Liver (tissue), 2 donors: ENCODE measurements around the gene LVRN.

ENCODE experiments used
- FOXA2 ChIP-seq: IDR thresholded peaks from 2 replicates; pipeline ENCODE4 v1.6.1; 2016; ENCODE audit warnings: antibody characterized with exemption
- YY1 ChIP-seq: IDR thresholded peaks from 2 replicates; pipeline ENCODE4 v1.6.1; 2016; ENCODE audit warnings: antibody characterized with exemption, mild to moderate bottlenecking
- TF ChIP-seq, protein P1 (sequence below): fragments of 150-350 bp; IDR thresholded peaks from 2 replicates; pipeline ENCODE4 v1.5.1; 2017; ENCODE audit warnings: improper control_type of control experiment, low read depth, low read length; ENCODE audit not compliant: missing input control
- TF ChIP-seq, protein P2 (sequence below): IDR thresholded peaks from 2 replicates; pipeline ENCODE4 v1.6.1; 2016; ENCODE audit warnings: antibody characterized with exemption
- donor health status: healthy.

DNA sequence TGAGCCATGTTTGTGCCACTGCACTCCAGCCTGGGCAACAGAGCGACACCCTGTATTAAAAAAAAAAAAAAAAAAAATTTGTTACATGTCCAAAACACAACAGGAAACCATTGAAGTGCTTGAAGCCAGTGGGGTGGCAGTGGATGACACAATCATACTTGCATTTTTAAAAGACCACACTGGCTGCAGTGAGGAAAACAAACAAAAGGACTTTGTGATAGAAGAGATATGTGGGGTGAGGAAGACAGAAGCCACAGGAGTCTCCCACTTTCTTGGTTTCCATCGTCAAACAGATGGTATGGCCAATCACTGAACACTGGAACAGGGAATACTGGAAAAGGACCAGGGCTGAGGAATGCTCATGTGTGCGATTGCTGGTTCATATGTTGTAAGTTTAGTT lies 101.7 kb downstream of the LVRN start:
- TF ChIP-seq, protein P1, sequence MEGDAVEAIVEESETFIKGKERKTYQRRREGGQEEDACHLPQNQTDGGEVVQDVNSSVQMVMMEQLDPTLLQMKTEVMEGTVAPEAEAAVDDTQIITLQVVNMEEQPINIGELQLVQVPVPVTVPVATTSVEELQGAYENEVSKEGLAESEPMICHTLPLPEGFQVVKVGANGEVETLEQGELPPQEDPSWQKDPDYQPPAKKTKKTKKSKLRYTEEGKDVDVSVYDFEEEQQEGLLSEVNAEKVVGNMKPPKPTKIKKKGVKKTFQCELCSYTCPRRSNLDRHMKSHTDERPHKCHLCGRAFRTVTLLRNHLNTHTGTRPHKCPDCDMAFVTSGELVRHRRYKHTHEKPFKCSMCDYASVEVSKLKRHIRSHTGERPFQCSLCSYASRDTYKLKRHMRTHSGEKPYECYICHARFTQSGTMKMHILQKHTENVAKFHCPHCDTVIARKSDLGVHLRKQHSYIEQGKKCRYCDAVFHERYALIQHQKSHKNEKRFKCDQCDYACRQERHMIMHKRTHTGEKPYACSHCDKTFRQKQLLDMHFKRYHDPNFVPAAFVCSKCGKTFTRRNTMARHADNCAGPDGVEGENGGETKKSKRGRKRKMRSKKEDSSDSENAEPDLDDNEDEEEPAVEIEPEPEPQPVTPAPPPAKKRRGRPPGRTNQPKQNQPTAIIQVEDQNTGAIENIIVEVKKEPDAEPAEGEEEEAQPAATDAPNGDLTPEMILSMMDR: no peak
- no peak for TF ChIP-seq YY1
- no peak for TF ChIP-seq FOXA2
- TF ChIP-seq, protein P2, sequence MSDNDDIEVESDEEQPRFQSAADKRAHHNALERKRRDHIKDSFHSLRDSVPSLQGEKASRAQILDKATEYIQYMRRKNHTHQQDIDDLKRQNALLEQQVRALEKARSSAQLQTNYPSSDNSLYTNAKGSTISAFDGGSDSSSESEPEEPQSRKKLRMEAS: no peak
